ENCODE measurements around the gene MAEL.

The MAEL gene

GRCh38 chr1:166960858-166961474 lies 28.1 kb upstream of the MAEL start:
- Histone ChIP-seq H3K9me3 (no peaks in the 10 kb centered on the region), H3K4me3 (ENCODE audit: low read depth, low read length) (no peak overlapping the region), H3K27me3 (peaks cover 5% of the 10 kb centered on the region), H3K36me3 (no peaks in the 10 kb centered on the region), H3K4me1 (no peaks in the 10 kb centered on the region)
- DNase-seq = no peak
- TF ChIP-seq CTCF (IDR thresholded peaks at IDR 0.05; ENCODE audit: low read depth, low read length) = no peak

GRCh38 chr1:166969074-166969677 lies 19.9 kb upstream of the MAEL start:
- Histone ChIP-seq H3K4me3 (ENCODE audit: low read depth, low read length) (no peak overlapping the region), H3K4me1 (no peaks in the 10 kb centered on the region), H3K36me3 (no peaks in the 10 kb centered on the region), H3K27me3 (peaks cover 20% of the 10 kb centered on the region), H3K9me3 (no peaks in the 10 kb centered on the region)
- DNase-seq = no peak
- no peak for TF ChIP-seq CTCF (IDR thresholded peaks at IDR 0.05; ENCODE audit: low read depth, low read length)

- Histone ChIP-seq H3K4me3 (ENCODE audit: low read depth, low read length) (no peak overlapping the region), H3K4me1 (no peaks in the 10 kb centered on the region)
- no peak for TF ChIP-seq CTCF (IDR thresholded peaks at IDR 0.05; ENCODE audit: low read depth, low read length)
Observed at GRCh38 chr1:166971252-166971651, 17.8 kb upstream of the MAEL start.

GRCh38 chr1:166972193-166972592 lies 16.9 kb upstream of the MAEL start:
- Histone ChIP-seq H3K4me3 (ENCODE audit: low read depth, low read length) (no peak overlapping the region), H3K9me3 (no peaks in the 10 kb centered on the region), H3K36me3 (no peaks in the 10 kb centered on the region), H3K4me1 (no peaks in the 10 kb centered on the region), H3K27me3 (peaks cover 46% of the 10 kb centered on the region)
- TF ChIP-seq CTCF (IDR thresholded peaks at IDR 0.05; ENCODE audit: low read depth, low read length) = no peak
- DNase-seq = no peak

More at GRCh38 chr1:166971252-166971651, 17.8 kb upstream of the MAEL start:
- Histone ChIP-seq H3K36me3 (no peaks in the 10 kb centered on the region), H3K9me3 (no peaks in the 10 kb centered on the region), H3K27me3 (peaks cover 39% of the 10 kb centered on the region)
- no peak for DNase-seq

GRCh38 chr1:166972826-166973225 lies 16.3 kb upstream of the MAEL start:
- H3K27me3 ChIP-seq = peaks cover 49% of the 10 kb centered on the region
- no peaks in the 10 kb centered on the region for H3K36me3 ChIP-seq
- H3K9me3 ChIP-seq = no peaks in the 10 kb centered on the region
- TF ChIP-seq CTCF (IDR thresholded peaks at IDR 0.05; ENCODE audit: low read depth, low read length) = no peak
- DNase-seq = no peak
- no peaks in the 10 kb centered on the region for H3K4me1 ChIP-seq
- H3K4me3 ChIP-seq (ENCODE audit: low read depth, low read length) = no peak overlapping the region

- H3K36me3 ChIP-seq = no peaks in the 10 kb centered on the region
- no peaks in the 10 kb centered on the region for H3K4me1 ChIP-seq
- TF ChIP-seq CTCF (IDR thresholded peaks at IDR 0.05; ENCODE audit: low read depth, low read length) = no peak
- H3K4me3 ChIP-seq (ENCODE audit: low read depth, low read length) = peak overlapping the region; percentile 38
- H3K27me3 ChIP-seq = peaks cover 49% of the 10 kb centered on the region
- DNase-seq = no peak
- no peaks in the 10 kb centered on the region for H3K9me3 ChIP-seq
Observed at GRCh38 chr1:166974647-166975345, 14.3 kb upstream of the MAEL start.

All from BE2C (cell line).